ENCODE data around the gene TERF2IP. TPM values are rescaled to one million over a fixed set of nuclear protein-coding genes. Genes with fewer than 3 reads are reported as not detected.

Gene TERF2IP
- total RNA-seq, 1 donor = 39.1 TPM

- TF ChIP-seq, protein P1, sequence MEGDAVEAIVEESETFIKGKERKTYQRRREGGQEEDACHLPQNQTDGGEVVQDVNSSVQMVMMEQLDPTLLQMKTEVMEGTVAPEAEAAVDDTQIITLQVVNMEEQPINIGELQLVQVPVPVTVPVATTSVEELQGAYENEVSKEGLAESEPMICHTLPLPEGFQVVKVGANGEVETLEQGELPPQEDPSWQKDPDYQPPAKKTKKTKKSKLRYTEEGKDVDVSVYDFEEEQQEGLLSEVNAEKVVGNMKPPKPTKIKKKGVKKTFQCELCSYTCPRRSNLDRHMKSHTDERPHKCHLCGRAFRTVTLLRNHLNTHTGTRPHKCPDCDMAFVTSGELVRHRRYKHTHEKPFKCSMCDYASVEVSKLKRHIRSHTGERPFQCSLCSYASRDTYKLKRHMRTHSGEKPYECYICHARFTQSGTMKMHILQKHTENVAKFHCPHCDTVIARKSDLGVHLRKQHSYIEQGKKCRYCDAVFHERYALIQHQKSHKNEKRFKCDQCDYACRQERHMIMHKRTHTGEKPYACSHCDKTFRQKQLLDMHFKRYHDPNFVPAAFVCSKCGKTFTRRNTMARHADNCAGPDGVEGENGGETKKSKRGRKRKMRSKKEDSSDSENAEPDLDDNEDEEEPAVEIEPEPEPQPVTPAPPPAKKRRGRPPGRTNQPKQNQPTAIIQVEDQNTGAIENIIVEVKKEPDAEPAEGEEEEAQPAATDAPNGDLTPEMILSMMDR (IDR thresholded peaks at IDR 0.05; ENCODE audit: extremely low read depth, low read depth, low read length) = no peak
- DNase-seq (ENCODE audit: insufficient read length, low spot score, missing footprints) = no peak
- H3K4me2 ChIP-seq (ENCODE audit: insufficient read depth, low read length) = no peak overlapping the region
These were observed 18.4 kb upstream of the TERF2IP start for GRCh38 chr16:75629132-75629531.

GRCh38 chr16:75630052-75630451 lies 17.5 kb upstream of the TERF2IP start:
- TF ChIP-seq, protein P1 (IDR thresholded peaks at IDR 0.05; ENCODE audit: extremely low read depth, low read depth, low read length) = no peak
- H3K4me3 ChIP-seq (ENCODE audit: insufficient read depth, low read length) = no peak overlapping the region
- H3K4me2 ChIP-seq (ENCODE audit: insufficient read depth, low read length) = no peak overlapping the region
- DNase-seq (ENCODE audit: insufficient read length, low spot score, missing footprints) = no peak
- H3K4me1 ChIP-seq (ENCODE audit: insufficient read depth, low read length) = peaks cover 5% of the 10 kb centered on the region
- no peak overlapping the region for H2AFZ ChIP-seq (ENCODE audit: low read length)
- H3K9me3 ChIP-seq (ENCODE audit: low read depth, low read length) = no peaks in the 10 kb centered on the region
- H3K27me3 ChIP-seq (ENCODE audit: insufficient read depth, low read length) = no peaks in the 10 kb centered on the region
- H4K20me1 ChIP-seq (ENCODE audit: insufficient read depth, low read length) = no peaks in the 10 kb centered on the region
- H3K36me3 ChIP-seq (ENCODE audit: insufficient read depth, low read length) = peaks cover 90% of the 10 kb centered on the region
- no peaks in the 10 kb centered on the region for H3K79me2 ChIP-seq (ENCODE audit: insufficient read depth, low read length)
- H3K27ac ChIP-seq (ENCODE audit: low read depth, low read length) = no peak overlapping the region

More at GRCh38 chr16:75629132-75629531, 18.4 kb upstream of the TERF2IP start:
- Histone ChIP-seq H3K36me3 (ENCODE audit: insufficient read depth, low read length) (peaks cover 81% of the 10 kb centered on the region), H3K4me3 (ENCODE audit: insufficient read depth, low read length) (no peak overlapping the region), H3K27me3 (ENCODE audit: insufficient read depth, low read length) (no peaks in the 10 kb centered on the region), H3K79me2 (ENCODE audit: insufficient read depth, low read length) (no peaks in the 10 kb centered on the region), H3K9me3 (ENCODE audit: low read depth, low read length) (no peaks in the 10 kb centered on the region), H3K4me1 (ENCODE audit: insufficient read depth, low read length) (peaks cover 5% of the 10 kb centered on the region), H3K27ac (ENCODE audit: low read depth, low read length) (no peak overlapping the region), H4K20me1 (ENCODE audit: insufficient read depth, low read length) (no peaks in the 10 kb centered on the region), H2AFZ (ENCODE audit: low read length) (no peak overlapping the region)

- Histone ChIP-seq H2AFZ (ENCODE audit: low read length) (no peak overlapping the region), H4K20me1 (ENCODE audit: insufficient read depth, low read length) (no peaks in the 10 kb centered on the region), H3K4me1 (ENCODE audit: insufficient read depth, low read length) (no peaks in the 10 kb centered on the region), H3K4me2 (ENCODE audit: insufficient read depth, low read length) (no peak overlapping the region), H3K9me3 (ENCODE audit: low read depth, low read length) (no peaks in the 10 kb centered on the region), H3K27me3 (ENCODE audit: insufficient read depth, low read length) (no peaks in the 10 kb centered on the region), H3K4me3 (ENCODE audit: insufficient read depth, low read length) (no peak overlapping the region), H3K36me3 (ENCODE audit: insufficient read depth, low read length) (peaks cover 93% of the 10 kb centered on the region), H3K27ac (ENCODE audit: low read depth, low read length) (no peak overlapping the region), H3K79me2 (ENCODE audit: insufficient read depth, low read length) (peaks cover 3% of the 10 kb centered on the region)
- DNase-seq (ENCODE audit: insufficient read length, low spot score, missing footprints) = no peak
- TF ChIP-seq, protein P1 (IDR thresholded peaks at IDR 0.05; ENCODE audit: extremely low read depth, low read depth, low read length) = no peak
These were observed 14.7 kb upstream of the TERF2IP start for GRCh38 chr16:75632857-75633256.

- Histone ChIP-seq H4K20me1 (ENCODE audit: insufficient read depth, low read length) (no peaks in the 10 kb centered on the region), H3K9me3 (ENCODE audit: low read depth, low read length) (no peaks in the 10 kb centered on the region), H3K4me2 (ENCODE audit: insufficient read depth, low read length) (no peak overlapping the region), H3K79me2 (ENCODE audit: insufficient read depth, low read length) (peaks cover 7% of the 10 kb centered on the region), H3K27ac (ENCODE audit: low read depth, low read length) (no peak overlapping the region), H2AFZ (ENCODE audit: low read length) (no peak overlapping the region), H3K36me3 (ENCODE audit: insufficient read depth, low read length) (peaks cover 90% of the 10 kb centered on the region), H3K4me3 (ENCODE audit: insufficient read depth, low read length) (no peak overlapping the region), H3K4me1 (ENCODE audit: insufficient read depth, low read length) (no peaks in the 10 kb centered on the region), H3K27me3 (ENCODE audit: insufficient read depth, low read length) (no peaks in the 10 kb centered on the region)
- no peak for DNase-seq (ENCODE audit: insufficient read length, low spot score, missing footprints)
- TF ChIP-seq, protein P1 (IDR thresholded peaks at IDR 0.05; ENCODE audit: extremely low read depth, low read depth, low read length) = no peak
These were observed 12.5 kb upstream of the TERF2IP start for GRCh38 chr16:75635036-75635435.

All from osteoblast (primary cell).